Kidney epithelial cell (primary cell): Measurements from ENCODE around the gene TGFBR2. TPM values are rescaled to one million over a fixed set of nuclear protein-coding genes. Genes with fewer than 3 reads are reported as not detected.

ENCODE experiments used
- DNase-seq: peaks from one replicate; pipeline ENCODE4 v3.0.0-alpha.2; 2010; ENCODE audit warnings: low read depth
- H3K27me3 ChIP-seq: 2 replicates; pipeline ENCODE4 v1.6.0; 2011; ENCODE audit warnings: low read length; ENCODE audit not compliant: control insufficient read depth, insufficient read depth
- H3K36me3 ChIP-seq: 2 replicates; pipeline ENCODE4 v1.5.1; 2011; ENCODE audit warnings: low read length; ENCODE audit not compliant: control insufficient read depth, insufficient read depth
- H3K4me3 ChIP-seq: 2 replicates; pipeline ENCODE4 v1.5.1; 2011; ENCODE audit warnings: low read depth, mild to moderate bottlenecking, control low read depth, low read length
- total RNA-seq: library from RNA; depleted of rRNA; stranded (reverse); fragments of >200 nt; gene quantifications from 2 replicates; pipeline ENCODE4 v1.2.3, GENCODE V29; 2015
- TF ChIP-seq, protein P1 (sequence below): IDR thresholded peaks from 2 replicates; pipeline ENCODE4 v1.5.1; 2011; ENCODE audit warnings: mild to moderate bottlenecking, moderate library complexity, low read length, control low read depth, inconsistent platforms; ENCODE audit not compliant: insufficient read depth, poor library complexity, severe bottlenecking

TGFBR2 gene
- total RNA-seq, 1 donor from 2014 or later: 33.4 TPM

DNA sequence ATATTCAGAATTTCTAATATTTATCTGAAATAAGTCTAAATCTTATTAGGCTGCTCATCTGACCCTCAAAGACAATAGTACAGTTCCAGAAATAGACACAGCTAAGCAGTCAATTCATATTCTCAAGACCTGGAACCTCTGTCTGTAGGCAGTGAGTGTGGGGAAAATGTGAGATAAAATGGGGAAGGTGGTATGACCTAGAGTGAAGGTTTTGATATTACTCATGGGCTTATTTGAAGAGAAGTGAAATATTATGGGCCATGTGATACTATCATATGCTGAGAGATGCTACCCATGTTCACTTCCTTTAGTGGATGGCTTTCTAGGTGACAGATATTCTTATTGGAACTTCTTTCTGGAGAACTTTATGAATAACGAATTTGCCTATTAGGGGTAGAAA lies 33.5 kb downstream of the TGFBR2 start:
- no peak for DNase-seq
- no peaks in the 10 kb centered on the region for H3K36me3 ChIP-seq
- TF ChIP-seq, protein P1, sequence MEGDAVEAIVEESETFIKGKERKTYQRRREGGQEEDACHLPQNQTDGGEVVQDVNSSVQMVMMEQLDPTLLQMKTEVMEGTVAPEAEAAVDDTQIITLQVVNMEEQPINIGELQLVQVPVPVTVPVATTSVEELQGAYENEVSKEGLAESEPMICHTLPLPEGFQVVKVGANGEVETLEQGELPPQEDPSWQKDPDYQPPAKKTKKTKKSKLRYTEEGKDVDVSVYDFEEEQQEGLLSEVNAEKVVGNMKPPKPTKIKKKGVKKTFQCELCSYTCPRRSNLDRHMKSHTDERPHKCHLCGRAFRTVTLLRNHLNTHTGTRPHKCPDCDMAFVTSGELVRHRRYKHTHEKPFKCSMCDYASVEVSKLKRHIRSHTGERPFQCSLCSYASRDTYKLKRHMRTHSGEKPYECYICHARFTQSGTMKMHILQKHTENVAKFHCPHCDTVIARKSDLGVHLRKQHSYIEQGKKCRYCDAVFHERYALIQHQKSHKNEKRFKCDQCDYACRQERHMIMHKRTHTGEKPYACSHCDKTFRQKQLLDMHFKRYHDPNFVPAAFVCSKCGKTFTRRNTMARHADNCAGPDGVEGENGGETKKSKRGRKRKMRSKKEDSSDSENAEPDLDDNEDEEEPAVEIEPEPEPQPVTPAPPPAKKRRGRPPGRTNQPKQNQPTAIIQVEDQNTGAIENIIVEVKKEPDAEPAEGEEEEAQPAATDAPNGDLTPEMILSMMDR: no peak
- no peak overlapping the region for H3K4me3 ChIP-seq
- no peaks in the 10 kb centered on the region for H3K27me3 ChIP-seq

DNA sequence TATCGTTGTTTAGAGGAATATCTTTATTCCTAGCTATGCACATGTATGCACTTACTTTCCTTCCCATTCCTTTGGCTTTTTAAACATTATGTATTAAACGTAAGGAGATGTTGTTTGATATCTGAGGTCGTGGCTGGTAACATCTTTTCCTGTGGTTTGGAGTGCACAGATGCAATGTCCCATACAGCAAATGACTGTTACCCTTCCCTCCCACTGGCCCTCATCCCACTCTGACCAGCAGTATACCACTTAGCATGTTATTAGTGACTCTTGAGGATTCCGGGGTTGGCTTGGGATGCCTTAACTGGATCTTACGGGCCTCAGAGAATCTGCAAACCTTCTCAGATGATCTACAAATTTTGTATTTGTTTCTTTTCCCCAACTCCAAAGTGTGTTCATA lies 34.5 kb downstream of the TGFBR2 start:
- H3K27me3 ChIP-seq: no peaks in the 10 kb centered on the region
- no peak overlapping the region for H3K4me3 ChIP-seq
- no peak for DNase-seq
- no peaks in the 10 kb centered on the region for H3K36me3 ChIP-seq
- TF ChIP-seq, protein P1: no peak

DNA sequence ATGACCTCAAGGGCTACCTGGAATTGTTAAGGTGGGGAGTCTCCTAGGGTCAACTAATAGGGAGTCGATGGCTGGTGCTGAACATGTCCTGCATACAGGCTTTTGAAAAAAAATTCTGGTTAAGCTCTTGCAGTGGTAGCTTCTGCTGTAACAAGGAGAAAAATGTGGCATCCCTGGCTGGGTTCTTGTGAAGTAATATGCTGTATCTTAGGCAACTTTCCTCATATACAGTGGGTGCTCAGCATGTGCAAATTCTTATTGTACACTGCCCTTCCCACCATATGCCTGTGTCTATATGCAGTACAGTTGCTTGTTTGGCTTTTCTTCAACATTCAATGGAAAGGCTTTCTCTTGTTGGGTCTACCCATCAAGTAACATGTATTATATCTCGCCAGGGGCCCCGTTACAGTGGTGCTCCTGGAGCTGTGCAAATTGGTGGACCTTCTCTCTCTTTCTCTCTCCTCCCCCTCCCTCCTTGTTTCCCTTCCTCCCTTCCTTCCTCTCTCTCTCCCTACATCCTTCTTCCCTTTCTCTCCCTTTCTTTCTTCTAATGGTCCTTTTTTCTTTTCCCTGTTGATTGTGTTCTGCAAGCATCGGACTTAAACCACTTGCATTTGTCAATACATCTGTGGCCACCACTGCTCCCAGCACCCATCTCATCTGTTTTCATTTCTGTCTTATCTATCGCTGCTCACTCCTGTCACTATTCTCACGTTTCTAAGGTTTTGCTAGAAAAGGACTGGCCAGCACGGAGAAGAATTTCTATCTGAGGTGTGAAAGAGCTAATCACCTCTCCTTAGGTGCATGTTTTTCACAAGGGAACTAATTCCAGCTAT lies 35.2 kb downstream of the TGFBR2 start:
- TF ChIP-seq, protein P1: no peak
- no peaks in the 10 kb centered on the region for H3K36me3 ChIP-seq
- no peak overlapping the region for H3K4me3 ChIP-seq
- no peaks in the 10 kb centered on the region for H3K27me3 ChIP-seq
- DNase-seq: no peak

DNA sequence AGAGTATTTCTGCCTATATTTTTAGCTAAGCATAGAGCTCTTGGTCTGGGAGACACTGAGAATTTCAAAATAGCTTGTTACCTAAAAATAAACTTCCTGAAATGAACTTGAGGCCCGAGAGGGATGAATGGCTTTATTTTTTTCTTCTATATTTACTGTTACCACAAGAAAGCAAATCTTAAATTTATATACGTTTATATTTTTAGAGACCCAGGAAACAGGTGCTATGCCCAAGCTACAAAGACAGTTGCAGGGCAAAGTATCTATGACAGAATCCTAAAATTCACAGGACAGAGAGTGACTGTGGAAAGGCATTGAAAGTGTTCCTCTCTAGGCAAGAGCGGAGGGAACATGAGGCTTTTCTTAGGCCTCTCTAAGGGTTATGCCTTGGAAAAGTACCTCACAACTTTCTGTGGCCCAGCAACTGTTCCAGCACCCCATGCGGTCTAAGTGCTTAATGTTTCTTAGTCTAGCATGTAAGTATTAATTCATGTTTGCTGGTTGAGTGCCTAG lies 36.5 kb downstream of the TGFBR2 start:
- Histone ChIP-seq H3K27me3 (no peaks in the 10 kb centered on the region), H3K4me3 (no peak overlapping the region), H3K36me3 (no peaks in the 10 kb centered on the region)
- no peak for DNase-seq
- TF ChIP-seq, protein P1: no peak

DNA sequence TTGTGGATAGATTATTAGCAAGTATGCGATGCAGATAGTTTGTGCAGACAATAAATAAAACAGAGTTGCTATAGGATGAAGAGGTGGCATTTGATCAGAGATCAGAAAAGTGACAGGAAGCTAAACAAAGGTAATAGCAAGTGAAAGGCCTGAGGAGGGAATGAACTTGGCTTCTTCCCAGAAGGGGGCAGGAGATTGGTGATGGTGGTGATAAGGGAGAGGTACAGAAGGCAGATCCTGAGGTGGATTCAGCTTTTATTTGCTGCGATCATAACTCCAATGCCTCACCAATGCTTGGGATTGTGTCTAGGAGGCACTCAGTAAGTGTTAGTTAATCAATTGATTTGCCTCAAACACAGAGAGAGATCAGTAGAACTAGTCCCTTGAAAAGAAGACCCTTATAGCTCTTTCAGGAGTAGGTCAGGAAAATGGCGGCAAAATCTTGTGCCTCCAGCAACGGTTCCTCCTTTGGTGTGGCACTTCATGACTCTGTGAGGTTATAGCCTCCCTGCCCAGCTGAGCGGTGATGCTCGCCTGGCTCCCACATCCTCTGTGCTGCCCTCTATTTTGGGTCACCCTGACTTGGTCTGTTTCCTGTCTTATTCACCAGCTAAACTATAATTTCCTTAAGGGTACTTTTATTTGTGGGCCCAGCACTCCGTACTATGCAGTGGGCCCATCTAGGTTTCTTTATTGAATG lies 37.5 kb downstream of the TGFBR2 start:
- TF ChIP-seq, protein P1: no peak
- no peaks in the 10 kb centered on the region for H3K27me3 ChIP-seq
- H3K36me3 ChIP-seq: no peaks in the 10 kb centered on the region
- no peak overlapping the region for H3K4me3 ChIP-seq
- no peak for DNase-seq
